ENCODE measurements around the gene RIMBP2. TPM values are rescaled to one million over a fixed set of nuclear protein-coding genes. Genes with fewer than 3 reads are reported as not detected.

Gene RIMBP2
- total RNA-seq, 2 experiments from 2014 or later, result not detected

DNA sequence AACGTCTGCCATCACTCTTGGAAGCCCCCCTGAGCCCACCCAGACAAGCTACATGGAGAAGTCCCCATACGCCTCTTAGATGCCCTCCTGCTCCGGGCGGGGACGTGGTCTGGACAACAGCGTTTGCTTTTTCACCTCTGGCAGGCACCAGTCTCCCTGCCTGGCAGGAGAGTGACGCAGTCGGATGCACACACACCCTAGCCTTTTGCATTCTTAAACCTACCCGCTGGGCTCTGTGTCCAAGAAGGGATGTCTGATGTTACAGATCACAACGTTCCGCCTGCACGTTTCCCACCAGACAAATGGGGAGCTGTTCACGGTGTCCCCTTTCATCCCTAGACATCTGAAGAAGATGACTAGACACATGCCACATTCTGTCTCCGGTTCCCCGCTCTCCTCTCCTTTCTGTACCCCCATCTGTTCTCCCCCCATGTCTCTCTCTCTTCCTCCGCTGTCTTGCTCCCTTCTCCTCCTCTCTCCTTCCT is 100.2 kb downstream of the RIMBP2 start:
- ChIA-PET CTCF (no interaction called here), POLR2A (no interaction called here)

DNA sequence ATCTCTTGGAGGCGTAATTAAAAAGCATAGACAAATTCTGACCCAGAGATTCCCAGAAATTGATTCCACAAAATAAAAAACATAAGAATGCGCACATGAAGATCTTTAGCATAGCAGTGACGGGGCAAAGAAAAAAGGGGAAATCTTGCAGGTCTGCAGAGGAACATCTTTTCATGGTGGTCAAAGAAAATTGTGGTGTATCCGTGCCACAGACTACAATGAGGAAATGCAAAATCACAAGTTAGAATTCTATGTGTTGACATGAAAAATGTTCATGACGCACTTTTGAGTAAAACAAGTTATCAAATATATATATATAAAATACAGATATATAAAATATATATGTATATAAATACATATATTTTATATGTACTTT is 101.6 kb downstream of the RIMBP2 start:
- POLR2A ChIA-PET, result no interaction called here

DNA sequence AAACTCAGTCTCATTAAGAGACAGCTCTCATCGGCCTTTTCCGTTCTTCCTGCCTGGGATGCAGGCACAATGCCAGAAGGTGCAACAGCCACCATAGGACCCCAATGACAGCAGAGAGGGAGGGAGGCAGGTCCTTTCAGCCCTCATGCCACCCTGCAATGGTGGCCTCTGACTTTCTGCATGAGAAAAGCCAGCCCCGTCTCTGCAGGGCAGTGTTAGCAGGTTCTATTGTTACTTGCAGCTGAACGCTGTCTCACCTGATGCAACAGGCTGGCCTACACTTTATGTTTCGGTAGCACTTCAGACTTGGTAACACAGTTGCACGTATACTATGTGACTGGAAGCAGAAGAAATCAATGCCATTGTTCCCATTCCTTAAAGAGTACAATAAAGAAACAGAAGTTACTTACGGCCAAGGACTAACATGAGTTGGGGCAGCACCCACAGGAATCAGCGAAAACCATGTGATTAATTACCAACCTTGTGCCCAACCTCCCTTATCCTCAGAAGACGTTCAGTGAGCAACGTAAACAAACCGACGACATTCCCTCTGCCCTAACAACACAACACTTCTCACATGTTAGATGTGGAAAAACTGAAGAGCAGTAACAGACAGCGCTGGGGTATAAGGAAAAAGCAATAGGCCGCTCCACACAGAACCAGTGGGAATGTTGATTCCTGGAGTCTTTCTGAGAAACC is 102.1 kb downstream of the RIMBP2 start:
- ChIA-PET POLR2A (no interaction called here), CTCF (interaction anchor here (0.7 kb wide), 2 partner anchors 45 to 229 kb away, joined by 3 to 5 read pairs; no protein-coding TSS in a partner anchor)

More for the DNA sequence above, 101.6 kb downstream of the RIMBP2 start:
- CTCF ChIA-PET, result no interaction called here

DNA sequence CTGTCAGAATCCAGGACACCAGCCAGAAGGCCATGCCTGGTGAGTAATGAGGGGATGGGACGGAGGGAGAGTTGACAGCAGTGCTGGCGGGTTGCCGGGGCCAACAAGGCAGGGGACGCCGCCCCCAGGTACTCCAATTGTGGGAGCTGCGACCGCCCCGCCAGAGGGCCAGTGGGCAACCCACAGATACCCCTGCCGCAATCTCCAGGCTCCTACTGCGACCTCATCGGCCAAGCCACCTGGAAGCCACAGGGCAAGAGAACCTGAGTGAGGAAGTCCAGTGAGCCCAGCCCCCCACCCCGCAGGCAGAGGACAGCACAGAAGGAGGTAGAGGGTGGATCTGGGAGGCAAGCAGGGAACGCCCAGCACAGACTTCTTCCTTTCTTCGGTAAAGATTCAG is 103.0 kb downstream of the RIMBP2 start:
- ChIA-PET CTCF (interaction anchor here (0.7 kb wide), 1 partner anchor 44 kb away, joined by 3 read pairs; no protein-coding TSS in a partner anchor), POLR2A (no interaction called here)

DNA sequence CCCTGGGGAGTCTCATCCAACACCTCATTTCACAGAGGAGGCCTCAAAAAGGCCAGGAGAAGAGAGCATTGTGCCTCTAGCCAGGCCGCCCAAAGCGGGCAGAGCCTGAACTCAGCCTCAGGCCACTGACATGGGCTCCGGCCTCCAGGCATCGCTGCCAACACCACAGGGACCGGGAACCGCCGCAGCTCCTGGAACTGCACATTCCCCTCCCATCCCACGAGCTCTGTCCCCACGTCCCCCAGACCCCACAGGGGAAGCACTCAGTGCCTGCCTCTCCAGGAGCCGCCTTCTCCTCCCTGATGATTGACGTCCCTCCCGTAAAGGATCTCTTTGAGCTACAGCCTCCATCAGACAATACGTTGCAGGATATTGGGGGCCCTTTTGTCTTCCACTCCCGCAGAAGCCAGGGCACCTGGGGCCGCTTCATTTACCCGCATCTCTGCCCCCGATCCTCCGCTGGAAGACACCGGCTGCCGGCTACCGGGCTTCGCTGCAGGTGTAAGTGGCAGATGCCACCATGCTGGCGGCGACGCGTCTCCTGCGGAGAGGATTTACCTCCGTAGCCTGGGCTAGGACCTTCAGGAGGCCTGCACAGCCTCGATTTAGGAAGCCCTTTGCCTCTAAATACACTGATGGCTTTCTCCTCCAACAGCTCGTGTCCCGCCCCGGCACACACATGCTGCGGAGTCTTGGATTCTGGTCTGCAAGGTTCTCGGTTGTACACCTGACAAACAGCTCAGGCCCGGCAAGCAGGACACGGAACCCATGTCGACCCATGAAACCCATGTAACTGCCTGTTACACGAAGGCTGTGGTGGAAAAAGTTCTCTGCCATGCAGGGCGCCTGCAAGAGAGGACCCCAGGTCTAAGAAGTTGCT is 104.8 kb downstream of the RIMBP2 start:
- ChIA-PET POLR2A (no interaction called here), CTCF (no interaction called here)

DNA sequence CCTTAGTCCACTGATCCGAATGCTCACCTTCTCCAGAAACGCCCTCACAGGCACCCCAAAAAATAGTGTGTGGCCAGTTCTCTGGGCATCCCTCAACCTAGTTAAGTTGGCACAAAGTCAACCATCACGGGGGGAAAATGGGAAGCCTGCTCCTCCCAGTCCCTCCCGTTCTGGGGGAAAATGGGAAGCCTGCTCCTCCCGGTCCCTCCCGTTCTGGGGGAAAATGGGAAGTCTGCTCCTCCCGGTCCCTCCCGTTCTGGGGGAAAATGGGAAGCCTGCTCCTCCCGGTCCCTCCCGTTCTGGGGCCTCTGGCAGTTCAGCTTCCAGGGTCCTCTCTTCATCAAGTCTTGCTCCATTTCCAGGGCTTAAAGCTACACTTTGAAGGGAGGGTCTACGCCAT is 106.1 kb downstream of the RIMBP2 start:
- ChIA-PET POLR2A (no interaction called here), CTCF (no interaction called here)

DNA sequence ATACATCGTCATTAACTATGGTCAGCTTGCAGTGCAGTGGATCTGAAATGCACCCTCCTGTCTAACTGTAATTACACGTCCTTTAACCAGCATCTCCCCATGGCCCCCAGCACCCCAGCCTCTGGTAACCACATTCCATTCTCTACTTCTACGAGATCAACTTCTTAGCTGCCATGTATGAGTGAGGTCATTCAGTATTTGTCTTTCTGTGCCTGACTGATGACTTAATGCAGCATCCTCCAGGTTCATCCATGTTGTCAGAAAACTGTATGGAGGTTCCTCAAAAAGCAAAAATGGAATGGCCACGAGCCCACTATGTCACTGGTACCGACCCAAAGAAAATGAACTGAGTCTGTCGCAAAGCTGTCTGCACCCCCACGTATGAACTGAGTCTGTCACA is 107.3 kb downstream of the RIMBP2 start:
- CTCF ChIA-PET, result no interaction called here
- POLR2A ChIA-PET, result no interaction called here

DNA sequence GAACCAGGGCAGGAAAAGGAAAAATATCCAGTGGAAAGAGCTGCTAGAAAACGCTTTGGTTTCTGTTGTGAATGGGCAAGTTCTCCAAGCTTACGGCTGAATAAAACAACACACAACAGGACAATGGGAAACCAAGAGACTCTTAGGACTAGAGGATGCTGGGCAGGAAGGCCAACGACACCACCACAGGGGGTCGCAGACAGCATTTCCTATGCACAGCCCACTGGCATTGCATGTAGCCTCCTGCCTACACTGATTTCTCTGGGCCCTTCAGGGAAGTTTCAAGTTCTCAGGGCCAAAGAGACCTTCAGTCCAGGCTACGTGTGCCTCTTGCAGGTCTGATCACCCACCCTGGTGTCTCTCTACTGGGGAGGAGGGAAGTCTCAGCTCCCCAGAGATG is 108.0 kb downstream of the RIMBP2 start:
- CTCF ChIA-PET, result no interaction called here
- POLR2A ChIA-PET, result no interaction called here

DNA sequence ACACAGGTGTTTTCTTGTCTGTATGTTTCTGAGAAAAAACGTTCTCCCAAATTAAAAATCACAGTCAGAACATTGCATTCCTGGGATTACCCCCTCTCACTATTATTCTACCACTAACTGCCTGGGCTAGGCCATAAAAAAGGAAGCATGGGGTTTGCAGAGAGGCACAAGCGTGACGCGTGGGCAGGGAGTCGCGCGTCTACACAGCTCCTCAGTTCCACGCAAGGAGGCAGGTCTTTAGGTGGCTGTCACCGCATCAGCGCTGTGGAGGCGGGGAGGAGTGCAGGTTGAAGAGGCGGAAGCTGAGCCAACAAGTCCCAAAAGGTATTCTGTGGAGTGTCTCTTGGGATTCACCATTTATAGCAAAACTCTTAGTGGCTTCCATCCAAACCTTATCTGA is 109.9 kb downstream of the RIMBP2 start:
- POLR2A ChIA-PET, result no interaction called here
- CTCF ChIA-PET, result no interaction called here

DNA sequence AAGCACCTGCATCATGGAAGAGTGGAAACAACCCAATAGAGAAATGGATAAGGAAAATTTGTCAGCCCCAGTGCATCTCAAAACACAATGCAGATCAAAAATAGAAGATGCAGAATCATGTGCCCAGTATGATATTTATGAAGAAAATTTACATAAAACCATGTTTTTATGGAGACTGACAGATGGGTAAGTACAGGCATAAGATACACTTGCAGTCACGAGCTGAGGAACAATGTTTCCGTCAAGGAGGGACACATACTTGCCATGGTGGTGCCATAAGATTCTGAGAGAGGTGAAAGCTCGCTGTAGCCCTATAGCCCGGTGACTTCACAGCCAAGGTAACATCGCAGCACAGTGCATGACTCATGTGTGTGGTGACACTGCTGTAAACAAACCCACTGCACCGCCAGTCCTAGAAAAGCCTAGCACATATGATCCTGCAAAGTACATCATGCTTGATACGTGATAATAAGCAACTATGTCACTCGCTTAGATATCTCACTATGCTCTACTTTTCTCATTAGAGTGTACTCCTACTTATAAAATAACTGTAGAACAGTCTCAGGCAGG is 112.6 kb downstream of the RIMBP2 start:
- CTCF ChIA-PET, result no interaction called here
- POLR2A ChIA-PET, result no interaction called here

DNA sequence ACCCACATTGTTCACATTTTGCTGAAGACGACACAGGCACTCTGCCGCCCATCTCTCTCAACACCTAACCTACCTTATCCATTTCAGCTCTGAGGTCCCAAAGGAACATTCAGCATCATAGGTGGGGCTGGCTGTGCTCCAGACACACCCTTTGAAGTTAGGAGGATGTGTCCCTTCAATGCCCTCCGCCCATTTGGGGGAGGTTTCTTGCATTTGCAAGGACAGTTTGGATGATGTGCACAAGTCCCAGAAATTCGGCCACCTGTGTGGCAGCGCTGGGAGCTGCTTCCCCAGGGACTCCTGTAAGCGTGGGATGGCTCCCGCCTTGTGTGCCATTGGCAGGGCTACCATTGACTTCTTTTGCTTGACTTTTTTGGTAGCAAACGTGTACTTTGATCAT is 113.8 kb downstream of the RIMBP2 start:
- CTCF ChIA-PET, result no interaction called here

DNA sequence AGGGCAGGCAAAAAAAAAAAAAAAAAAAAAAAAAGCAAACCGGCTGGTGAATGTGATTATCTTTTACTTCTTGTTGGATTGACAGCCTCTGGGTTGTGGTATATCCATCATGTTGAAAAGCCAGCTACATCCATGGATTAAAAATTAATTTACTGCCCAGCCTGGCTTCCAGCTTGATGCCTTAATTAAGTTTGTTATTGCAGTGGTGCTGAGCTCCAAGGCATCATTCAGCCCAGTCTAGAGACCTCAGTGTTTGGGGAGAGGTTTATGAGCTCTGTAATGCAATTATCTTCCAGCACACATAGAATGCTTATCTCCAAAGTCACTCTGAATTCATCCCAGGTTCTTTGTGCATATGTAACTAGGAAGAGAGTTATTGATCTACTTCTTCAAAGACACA is 114.8 kb downstream of the RIMBP2 start:
- POLR2A ChIA-PET, result no interaction called here
- CTCF ChIA-PET, result interaction anchor here (0.6 kb wide), 2 partner anchors 22 to 758 kb away, joined by 3 to 5 read pairs; no protein-coding TSS in a partner anchor

More for the DNA sequence above, 113.8 kb downstream of the RIMBP2 start:
- POLR2A ChIA-PET, result no interaction called here

DNA sequence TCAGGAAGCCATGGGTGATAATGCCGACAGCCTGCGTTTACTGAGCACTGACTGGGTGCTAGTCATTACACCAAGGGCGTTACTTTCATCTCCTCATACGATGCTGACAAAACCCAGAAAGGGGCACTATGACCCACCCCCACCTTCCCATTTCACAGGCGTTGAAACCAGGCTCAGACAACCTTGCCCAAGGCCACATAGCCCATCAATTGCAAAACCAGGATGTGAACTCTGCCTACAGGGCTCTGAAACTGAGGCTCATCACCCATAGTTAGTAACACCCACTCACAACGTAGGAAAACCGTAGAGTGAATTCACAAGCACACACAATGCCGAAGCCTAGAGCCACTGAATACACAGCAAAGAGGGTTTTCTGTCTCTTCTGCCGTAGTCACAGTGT is 119.9 kb downstream of the RIMBP2 start:
- ChIA-PET CTCF (no interaction called here), POLR2A (no interaction called here)

DNA sequence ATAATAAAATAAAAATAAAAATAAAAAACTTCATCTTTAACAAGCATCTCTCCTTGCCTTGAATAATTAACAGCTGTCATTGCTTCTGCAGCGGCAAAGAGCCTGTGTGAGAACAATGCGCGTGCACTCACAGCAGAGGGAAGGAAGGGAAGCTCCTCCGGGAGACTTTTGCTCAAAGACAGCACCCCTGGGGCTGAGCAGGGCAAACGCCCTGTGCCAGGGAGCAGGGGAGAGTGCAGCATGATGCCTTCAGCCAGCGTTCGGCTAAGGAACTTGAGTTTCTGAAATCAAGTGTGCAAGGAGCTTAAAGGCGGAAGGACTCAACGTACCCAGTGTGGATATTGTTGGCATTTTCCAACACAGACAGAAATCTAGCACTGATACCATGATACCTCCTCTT is 120.5 kb downstream of the RIMBP2 start:
- CTCF ChIA-PET, result no interaction called here
- POLR2A ChIA-PET, result no interaction called here

DNA sequence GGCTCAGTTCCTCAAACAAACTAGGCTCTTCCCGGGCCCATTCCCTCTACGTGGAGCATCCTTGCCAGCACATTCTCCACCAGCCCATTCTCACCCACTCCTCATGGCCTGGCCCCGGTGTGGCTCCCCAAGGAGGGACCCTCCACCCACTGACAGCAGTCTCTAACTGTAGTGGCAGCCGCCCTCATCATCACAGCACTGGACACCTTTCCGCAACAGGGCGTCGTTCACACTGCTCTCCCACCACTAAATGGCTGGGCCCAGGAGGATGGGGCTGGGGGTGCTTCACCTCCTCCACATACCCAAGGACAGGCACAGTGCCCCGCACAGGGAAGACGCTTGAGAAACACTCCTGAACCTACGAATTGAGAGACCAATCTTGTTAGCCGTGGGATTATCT is 123.0 kb downstream of the RIMBP2 start:
- CTCF ChIA-PET, result no interaction called here

DNA sequence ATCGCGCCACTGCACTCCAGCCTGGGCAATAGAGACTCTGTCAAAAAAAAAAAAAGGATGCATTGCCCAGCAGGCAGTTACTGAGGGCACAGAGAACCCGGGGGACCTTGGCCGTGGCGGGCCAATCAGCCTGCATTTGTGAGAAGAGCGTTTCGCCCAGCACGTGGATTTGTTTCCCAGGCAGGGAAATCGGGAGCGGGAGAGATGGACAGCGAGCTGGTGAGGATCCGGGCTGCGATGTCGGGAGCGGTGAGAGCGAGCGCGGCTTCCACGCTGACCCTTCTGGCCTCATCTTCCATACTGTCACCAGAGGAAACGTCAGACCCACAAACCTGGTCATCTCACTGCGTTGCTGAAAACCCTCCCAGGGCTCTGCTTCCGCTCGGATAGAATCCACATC is 123.5 kb downstream of the RIMBP2 start:
- POLR2A ChIA-PET, result no interaction called here
- CTCF ChIA-PET, result no interaction called here

More for the DNA sequence above, 123.0 kb downstream of the RIMBP2 start:
- POLR2A ChIA-PET, result no interaction called here

DNA sequence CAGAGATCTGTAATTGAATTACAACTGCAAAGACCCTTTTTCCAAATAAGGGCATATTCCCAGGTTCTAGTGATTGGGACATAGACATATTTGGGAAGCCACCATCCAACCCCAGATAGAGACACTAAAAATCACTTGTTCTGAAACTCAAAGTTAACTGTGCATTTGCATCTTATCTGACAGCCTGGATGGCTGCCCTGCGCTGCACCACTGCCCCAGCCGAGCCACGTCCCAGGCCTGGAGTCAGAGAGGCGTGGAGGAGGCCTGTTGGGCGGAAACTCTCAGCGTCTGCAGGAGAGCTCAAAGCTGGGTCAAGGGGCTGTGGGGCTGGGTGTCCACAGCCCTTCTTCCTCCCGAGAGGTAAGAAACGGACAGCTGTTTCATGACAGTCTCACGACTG is 124.4 kb downstream of the RIMBP2 start:
- POLR2A ChIA-PET, result no interaction called here
- CTCF ChIA-PET, result no interaction called here

DNA sequence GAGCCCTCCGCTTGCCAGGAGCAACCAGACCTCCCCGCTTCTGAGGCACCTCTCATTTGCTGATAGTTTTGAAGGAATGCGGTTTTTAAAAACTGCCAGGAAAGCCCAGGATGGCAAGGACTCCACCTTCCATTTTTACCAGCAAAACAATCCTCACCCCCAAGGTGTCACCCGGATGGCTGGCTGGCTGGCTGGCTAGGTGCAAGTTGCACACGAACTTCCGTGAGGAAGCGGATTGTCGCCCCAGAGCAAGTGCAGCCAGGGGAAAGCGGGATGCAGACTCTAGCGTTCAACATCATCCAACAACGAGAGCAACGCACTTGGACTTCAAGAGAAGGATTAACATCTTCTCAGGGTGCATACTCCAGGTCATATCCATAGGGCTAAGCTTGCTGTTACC is 125.4 kb downstream of the RIMBP2 start:
- ChIA-PET POLR2A (no interaction called here), CTCF (no interaction called here)

DNA sequence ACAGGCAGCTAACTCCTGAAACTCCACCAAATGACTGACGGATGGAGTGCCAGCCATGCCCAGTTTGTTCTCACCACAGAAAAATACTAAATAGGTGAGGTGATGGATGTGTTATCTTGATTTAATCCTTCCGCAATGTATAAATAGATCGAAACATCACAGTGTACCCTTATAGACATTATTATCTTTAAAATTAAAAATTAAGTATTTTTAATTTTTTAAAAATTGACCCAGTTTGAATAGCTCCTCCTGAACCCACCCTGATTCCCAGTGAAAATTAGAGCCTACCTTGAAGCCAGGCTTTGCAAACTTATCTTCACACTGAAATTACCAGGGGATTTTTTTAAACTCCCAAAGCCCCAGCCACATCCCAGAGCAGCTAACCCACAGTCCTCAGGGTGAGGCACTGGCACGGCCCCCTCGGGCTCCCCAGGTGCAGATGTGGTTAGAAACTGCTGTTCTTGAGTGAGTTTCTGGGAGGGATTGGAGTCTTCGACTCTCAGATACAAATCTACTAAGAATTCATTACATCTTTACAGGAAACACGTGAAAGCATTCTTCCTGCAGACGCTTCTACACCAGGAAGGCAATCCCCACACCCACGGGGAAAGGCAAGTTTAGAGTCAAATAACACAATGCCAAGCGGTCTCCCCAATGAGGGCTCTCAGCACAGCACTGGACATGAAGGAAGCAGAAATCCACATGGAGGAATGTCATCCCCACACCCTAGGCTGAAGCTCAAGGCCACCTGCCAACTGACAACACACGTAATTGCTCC is 126.4 kb downstream of the RIMBP2 start:
- POLR2A ChIA-PET, result no interaction called here
- CTCF ChIA-PET, result no interaction called here

Data from activated CD8-positive, alpha-beta memory T cell treated with anti-CD3 and anti-CD28 coated beads for 36 hours (primary cell).